SH-SY5Y (cell line): Measurements from ENCODE around the gene SNAPIN.

ENCODE experiments used
- GATA2 ChIP-seq: IDR thresholded peaks from 2 replicates; pipeline ENCODE4 v1.6.1; 2011; ENCODE audit warnings: mild to moderate bottlenecking, low read depth, low read length
- GATA3 ChIP-seq: IDR thresholded peaks from 2 replicates; pipeline ENCODE4 v1.6.1; 2011; ENCODE audit warnings: low read depth, mild to moderate bottlenecking, low read length, moderate library complexity

Gene SNAPIN

GRCh38 chr1:153616144-153616916 lies 42.2 kb upstream of the SNAPIN start, which contains the start of gene S100A14:
Gene S100A14 (minus strand): TSS chr1:153616325. CDS start chr1:153615858, 467 bp downstream.
- TF ChIP-seq GATA2 (no peak), GATA3 (no peak)

- TF ChIP-seq GATA2: no peak
- no peak for TF ChIP-seq GATA3
Measured at GRCh38 chr1:153616917-153617311, 41.6 kb upstream of the SNAPIN start.

- no peak for TF ChIP-seq GATA2
- no peak for TF ChIP-seq GATA3
Measured at GRCh38 chr1:153617663-153618062, 40.8 kb upstream of the SNAPIN start.

- TF ChIP-seq GATA2 (no peak), GATA3 (no peak)
Measured at GRCh38 chr1:153619171-153619570, 39.3 kb upstream of the SNAPIN start.

- no peak for TF ChIP-seq GATA3
- TF ChIP-seq GATA2: no peak
Measured at GRCh38 chr1:153623101-153623500, 35.4 kb upstream of the SNAPIN start.

- TF ChIP-seq GATA2 (no peak), GATA3 (no peak)
Measured at GRCh38 chr1:153624965-153625611, 33.4 kb upstream of the SNAPIN start.

GRCh38 chr1:153626477-153626903 lies 32.0 kb upstream of the SNAPIN start:
- TF ChIP-seq GATA3: no peak
- no peak for TF ChIP-seq GATA2

- TF ChIP-seq GATA3 (no peak), GATA2 (no peak)
Measured at GRCh38 chr1:153626904-153627714, 31.4 kb upstream of the SNAPIN start, which contains the start of gene S100A13. Gene S100A13 (minus strand): TSS chr1:153627505. CDS start chr1:153626472, 1,033 bp downstream.

- TF ChIP-seq GATA2 (no peak), GATA3 (no peak)
Measured at GRCh38 chr1:153627715-153628626, 30.5 kb upstream of the SNAPIN start, which contains the start of gene S100A1. Gene S100A1 (plus strand): TSS chr1:153628434. CDS start chr1:153630522, 2,088 bp downstream.

GRCh38 chr1:153628638-153629342 lies 29.7 kb upstream of the SNAPIN start:
- no peak for TF ChIP-seq GATA2
- no peak for TF ChIP-seq GATA3

GRCh38 chr1:153629343-153629665 lies 29.2 kb upstream of the SNAPIN start:
- no peak for TF ChIP-seq GATA2
- no peak for TF ChIP-seq GATA3

GRCh38 chr1:153629971-153630370 lies 28.5 kb upstream of the SNAPIN start:
- TF ChIP-seq GATA2: no peak
- no peak for TF ChIP-seq GATA3

GRCh38 chr1:153630384-153630783 lies 28.1 kb upstream of the SNAPIN start:
- TF ChIP-seq GATA2 (no peak), GATA3 (no peak)
